H1 (cell line): ENCODE measurements around the gene CYP2C9. TPM values are rescaled to one million over a fixed set of nuclear protein-coding genes. Genes with fewer than 3 reads are reported as not detected.

Experiments
- BRCA1 ChIP-seq: IDR thresholded peaks from 2 replicates; pipeline ENCODE4 v1.6.1; 2012; ENCODE audit warnings: low read depth, low read length, improper control_type of control experiment
- CHD7 ChIP-seq: fragments of 300-600 bp; sonication (generic); IDR thresholded peaks from 2 replicates; pipeline ENCODE4 v1.7.1; 2012; ENCODE audit warnings: low read length, moderate library complexity, mild to moderate bottlenecking, inconsistent platforms; ENCODE audit not compliant: insufficient replicate concordance
- CREB1 ChIP-seq: IDR thresholded peaks from 2 replicates; pipeline ENCODE4 v1.6.1; 2012; ENCODE audit warnings: inconsistent platforms
- GTF2F1 ChIP-seq: IDR thresholded peaks from 2 replicates; pipeline ENCODE4 v1.6.1; 2012; ENCODE audit warnings: low read depth, low read length, improper control_type of control experiment, borderline replicate concordance
- KDM5A ChIP-seq: fragments of 200-600 bp; IDR thresholded peaks from 2 replicates; pipeline ENCODE4 v1.7.1; 2012; ENCODE audit warnings: mild to moderate bottlenecking, low read length, inconsistent platforms, mixed read lengths
- SAP30 ChIP-seq: fragments of 300-600 bp; sonication (generic); IDR thresholded peaks from 2 replicates; pipeline ENCODE4 v1.7.1; 2012; ENCODE audit warnings: low read length, moderate library complexity, mild to moderate bottlenecking, inconsistent platforms; ENCODE audit not compliant: insufficient read depth, insufficient replicate concordance
- SP4 ChIP-seq: IDR thresholded peaks from 2 replicates; pipeline ENCODE4 v1.6.1; 2012; ENCODE audit warnings: low read length, inconsistent platforms
- SUZ12 ChIP-seq: fragments of 200-600 bp; sonication (generic); IDR thresholded peaks from 2 replicates; pipeline ENCODE4 v1.6.1; 2012; ENCODE audit warnings: mild to moderate bottlenecking, inconsistent platforms, low read length, moderate library complexity, mixed read lengths
- polyA plus RNA-seq, 7 experiments: library from polyadenylated mRNA; depleted of rRNA in 3 of 7; stranded (reverse) in 5 of 7; unstranded in 2 of 7; fragments of >200 nt in 5 of 7; fragments of 200-250 nt in 2 of 7; gene quantifications; 1 replicate in 5 of 7; 2 replicates in 1 of 7; 4 replicates in 1 of 7; pipeline versions ENCODE4 v1.2.1 to v1.2.3, GENCODE V29; 2011 to 2013; ENCODE audit warnings: missing spikeins in 2 of 7, mixed read lengths in 2 of 7
- total RNA-seq: library from RNA; stranded (reverse); fragmentation: NEBNext Ultra II Directional; extraction: Animal tissue kit (Norgen Biotek cat#: 25700); gene quantifications from 2 replicates; pipeline ENCODE4 v1.2.1, GENCODE V29; 2021
- TF ChIP-seq, protein P1 (sequence below): IDR thresholded peaks from 2 replicates; pipeline ENCODE4 v1.6.1; 2011; ENCODE audit warnings: low read length, improper control_type of control experiment

CYP2C9 gene
- total and polyA plus RNA-seq, 2 of the 8 experiments (the other 6 are each of a cell fraction or from before 2014, with no cell fraction given): 0.03 TPM; not detected in 1

DNA sequence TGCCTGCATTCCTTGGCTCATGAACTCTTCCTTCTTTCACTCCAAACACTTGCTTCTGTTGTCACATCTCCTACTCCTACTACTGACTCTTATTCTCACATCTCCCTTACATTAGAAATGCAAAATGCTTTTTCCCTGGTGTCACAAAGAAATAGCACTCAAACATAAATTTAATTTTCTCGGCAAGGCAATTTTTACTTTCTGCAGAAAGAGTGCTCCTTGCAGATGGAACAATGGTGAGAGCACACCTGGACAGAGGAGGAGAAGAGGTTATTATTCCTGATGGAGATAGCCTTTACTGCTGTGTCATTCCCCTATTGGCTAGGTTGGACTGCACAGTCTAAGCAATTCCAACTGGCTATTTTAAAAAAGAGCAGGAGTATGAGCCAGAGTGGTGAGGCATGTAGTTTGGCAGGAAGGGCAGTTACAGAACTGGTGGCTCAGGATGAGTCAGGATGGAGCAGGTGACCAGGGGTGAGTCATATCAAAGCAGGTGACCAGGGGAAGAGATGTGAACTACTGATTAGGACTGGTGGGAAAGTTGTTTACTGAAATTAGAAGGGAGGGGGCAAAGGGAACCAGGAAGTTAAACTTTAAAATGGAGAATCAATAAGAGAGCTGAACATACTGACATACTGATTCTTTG is 52.9 kb downstream of the CYP2C9 start (continued):
- TF ChIP-seq SAP30 (no peak), BRCA1 (no peak), KDM5A (no peak), GTF2F1 (no peak), SP4 (no peak), CHD7 (no peak), CREB1 (no peak), SUZ12 (no peak)
- TF ChIP-seq, protein P1, sequence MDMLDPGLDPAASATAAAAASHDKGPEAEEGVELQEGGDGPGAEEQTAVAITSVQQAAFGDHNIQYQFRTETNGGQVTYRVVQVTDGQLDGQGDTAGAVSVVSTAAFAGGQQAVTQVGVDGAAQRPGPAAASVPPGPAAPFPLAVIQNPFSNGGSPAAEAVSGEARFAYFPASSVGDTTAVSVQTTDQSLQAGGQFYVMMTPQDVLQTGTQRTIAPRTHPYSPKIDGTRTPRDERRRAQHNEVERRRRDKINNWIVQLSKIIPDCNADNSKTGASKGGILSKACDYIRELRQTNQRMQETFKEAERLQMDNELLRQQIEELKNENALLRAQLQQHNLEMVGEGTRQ: no peak
